DMS 273 (cell line): ENCODE data around the gene OR8I2.
"Not testable (repeated sequence)": the region's sequence is repeated elsewhere in the genome, so short reads cannot be mapped to it uniquely, and the experiment has no call there.

ENCODE experiments used
- DNase-seq: peaks from one replicate; lab custom pipeline; 2025; ENCODE audit not compliant: unreplicated experiment; lab: John Stamatoyannopoulos, UW

Gene OR8I2

DNA sequence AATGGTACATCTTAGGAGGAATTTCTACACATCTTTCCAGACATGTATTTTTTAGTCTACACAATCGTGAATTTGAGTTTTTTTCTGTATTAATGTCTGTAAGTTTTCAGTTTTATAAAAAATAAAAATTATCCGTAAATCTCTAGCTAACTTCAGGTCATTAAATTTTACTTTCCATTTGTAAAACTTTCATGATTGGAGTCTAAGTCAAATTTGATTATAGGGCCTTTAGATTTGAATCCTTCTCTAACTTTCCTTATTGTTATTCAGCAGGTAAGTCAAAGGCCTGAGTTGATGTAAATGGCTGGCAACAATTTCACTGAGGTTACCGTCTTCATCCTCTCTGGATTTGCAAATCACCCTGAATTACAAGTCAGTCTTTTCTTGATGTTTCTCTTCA is at the start of gene OR8I2:
TSS of gene OR8I2 (plus strand) at position 301 of the 400 bp plus-strand sequence. CDS start at position 301, 0 bp downstream.
- no peak for DNase-seq

DNA sequence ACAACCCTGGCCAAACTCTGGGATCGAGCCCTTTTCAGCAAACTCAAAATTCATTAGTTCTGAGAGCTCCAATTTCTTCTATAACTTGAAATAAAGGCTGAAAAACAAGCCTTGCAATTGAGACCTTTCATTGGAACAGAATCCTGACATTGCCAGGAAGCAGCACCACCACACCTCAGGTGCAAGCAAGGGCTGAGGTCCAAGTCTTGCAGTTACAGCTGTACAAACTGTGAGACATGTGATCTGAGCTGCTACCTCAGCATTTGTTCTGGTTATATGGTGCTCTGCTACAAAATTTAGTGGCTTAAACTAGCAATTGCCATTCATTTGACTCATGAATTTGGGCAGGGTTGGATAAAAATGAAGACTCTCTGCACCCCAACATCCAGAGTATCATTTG is 47.6 kb upstream of the OR8I2 start:
- DNase-seq: no peak

GRCh38 chr11:56048480-56048879 is 44.6 kb upstream of the OR8I2 start:
- DNase-seq: no peak

GRCh38 chr11:56049487-56049886 is 43.6 kb upstream of the OR8I2 start:
- DNase-seq: no peak

DNA sequence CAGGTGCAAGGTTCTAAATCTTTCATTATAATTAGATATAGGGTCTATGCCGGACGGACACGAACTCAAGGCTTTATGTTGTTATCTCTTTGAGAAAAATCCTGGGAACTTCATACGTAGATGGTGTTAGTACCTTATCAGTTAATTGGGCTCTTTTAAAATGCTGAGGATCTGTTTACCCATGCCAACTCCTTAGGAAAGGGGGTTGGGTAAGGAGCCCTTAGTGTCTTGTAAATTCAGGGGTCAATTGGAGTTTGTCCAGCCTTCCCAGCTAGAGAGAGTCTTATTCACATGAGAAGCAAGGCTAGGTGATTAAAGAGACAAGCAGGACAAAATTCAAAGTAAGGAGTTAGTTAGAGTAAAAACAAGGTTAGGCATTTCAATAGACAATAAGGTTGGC is 36.7 kb upstream of the OR8I2 start:
- not testable (repeated sequence) for DNase-seq

DNA sequence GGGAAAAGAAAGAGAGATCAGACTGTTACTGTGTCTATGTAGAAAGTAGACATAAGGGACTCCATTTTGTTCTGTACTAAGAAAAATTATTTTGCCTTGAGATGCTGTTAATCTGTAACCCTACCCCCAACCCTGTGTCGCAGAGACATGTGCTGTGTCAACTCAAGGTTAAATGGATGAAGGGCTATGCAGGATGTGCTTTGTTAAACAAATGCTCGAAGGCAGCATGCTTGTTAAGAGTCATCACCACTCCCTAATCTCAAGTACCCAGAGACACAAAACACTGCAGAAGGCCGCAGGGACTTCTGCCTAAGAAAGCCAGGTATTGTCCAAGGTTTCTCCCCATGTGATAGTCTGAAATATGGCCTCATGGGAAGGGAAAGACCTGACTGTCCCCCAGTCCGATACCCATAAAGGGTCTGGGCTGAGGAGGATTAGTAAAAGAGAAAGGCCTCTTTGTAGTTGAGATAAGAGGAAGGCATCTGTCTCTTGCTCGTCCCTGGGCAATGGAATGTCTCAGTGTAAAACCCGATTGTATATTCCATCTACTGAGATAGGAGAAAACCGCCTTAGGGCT is 35.4 kb upstream of the OR8I2 start:
- not testable (repeated sequence) for DNase-seq

DNA sequence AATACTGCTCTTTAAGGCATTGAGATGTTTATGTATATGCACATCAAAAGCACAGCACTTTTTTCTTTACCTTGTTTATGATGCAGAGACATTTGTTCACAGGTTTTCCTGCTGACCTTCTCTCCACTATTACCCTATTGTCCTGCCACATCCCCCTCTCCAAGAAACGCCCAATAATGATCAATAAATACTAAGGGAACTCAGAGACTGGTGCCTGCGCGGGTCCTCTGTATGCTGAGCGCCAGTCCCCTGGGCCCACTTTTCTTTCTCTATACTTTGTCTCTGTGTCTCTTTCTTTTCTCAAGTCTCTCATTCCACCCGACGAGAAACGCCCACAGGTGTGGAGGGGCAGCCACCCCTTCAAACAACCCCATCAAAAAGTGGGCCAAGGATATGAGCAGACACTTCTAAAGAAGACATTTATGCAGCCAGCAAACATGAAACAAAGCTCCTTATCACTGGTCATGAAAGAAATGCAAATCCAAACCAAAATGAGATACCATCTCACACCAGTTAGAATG is 34.8 kb upstream of the OR8I2 start:
- not testable (repeated sequence) for DNase-seq

DNA sequence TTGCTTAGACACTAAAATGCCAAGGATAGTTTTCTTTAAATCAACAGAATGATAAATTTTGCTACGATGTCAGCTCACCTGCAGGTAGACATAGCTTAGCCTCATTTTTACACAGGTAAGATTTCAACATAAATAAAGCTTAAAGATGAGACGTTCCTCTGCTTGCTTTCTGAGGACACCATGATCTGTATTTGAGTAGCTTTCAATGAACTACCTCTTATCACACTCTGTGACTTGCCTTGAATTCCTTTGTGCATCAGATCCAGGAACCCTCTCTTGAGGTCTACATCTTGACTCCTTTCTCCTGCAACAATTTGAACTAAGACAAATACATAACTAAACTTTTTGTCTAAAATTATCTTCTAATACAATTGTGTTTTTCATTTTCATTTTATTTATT is 26.1 kb upstream of the OR8I2 start:
- no peak for DNase-seq

DNA sequence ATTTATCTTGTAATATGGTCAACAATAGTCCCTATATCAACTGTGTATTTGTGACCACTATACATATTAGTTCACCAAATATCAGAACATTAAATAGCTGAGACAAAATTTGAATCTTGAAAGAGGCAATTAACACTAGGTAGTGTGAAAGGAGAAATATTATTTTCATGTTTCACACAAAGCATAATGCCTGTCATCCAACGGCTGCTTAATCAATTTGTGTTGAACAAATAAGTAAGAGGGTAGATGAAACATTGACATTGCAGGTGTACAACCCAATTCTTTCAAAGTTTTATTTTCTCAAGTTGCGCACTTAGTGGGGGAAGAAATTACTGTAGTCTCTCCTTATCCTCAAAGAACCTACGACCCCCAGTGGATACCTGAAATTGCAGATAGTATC is 3.4 kb upstream of the OR8I2 start:
- peak; percentile 0 for DNase-seq

- no peak for DNase-seq
Measured at GRCh38 chr11:56103210-56103737, 10.2 kb downstream of the OR8I2 start, which contains the start of gene OR8H2. OR8H2 (plus strand) TSS chr11:56103687; CDS start chr11:56105043, 1,356 bp downstream.

DNA sequence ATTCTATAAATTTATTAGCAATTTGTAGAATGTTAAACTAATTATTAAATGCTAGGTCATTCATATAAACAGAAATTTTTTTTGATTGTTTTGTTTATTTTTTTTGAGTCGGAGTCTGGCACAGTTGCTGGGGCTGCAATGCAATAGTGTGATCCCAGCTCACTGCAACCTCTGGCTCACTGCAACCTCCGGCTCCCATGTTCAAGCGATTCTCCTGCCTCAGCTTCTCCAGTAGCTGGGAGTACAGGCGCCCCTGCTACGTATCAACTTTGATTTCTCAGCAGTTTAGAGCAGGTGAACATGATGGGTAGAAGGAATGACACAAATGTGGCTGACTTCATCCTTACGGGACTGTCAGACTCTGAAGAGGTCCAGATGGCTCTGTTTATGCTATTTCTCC is 29.0 kb downstream of the OR8I2 start, which contains the start of gene OR8H3:
TSS of gene OR8H3 (plus strand) at position 301 of the 400 bp plus-strand sequence. CDS start at position 301, 0 bp downstream.
- DNase-seq: no peak

DNA sequence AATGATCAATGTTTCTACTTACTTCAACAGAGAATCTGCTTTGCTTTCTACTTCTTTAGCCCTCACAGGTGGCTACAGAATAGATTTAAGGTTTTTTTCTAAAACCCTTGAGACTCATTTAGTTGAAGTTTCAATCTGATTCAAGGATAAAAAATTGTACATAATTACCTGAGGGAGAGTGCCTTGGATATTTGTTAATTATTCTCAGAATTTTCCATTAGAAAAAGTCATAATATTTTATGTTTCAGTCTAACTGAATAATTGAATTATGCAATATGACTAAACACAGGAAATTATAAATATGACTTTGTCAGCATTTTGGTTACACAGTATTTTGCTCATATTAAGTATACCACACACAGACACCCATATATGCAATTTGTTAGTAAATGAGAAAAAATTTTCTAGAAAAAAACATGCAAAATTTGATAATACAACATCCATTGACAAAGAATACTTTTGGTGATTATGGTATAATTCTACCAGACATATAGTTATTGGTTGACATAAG is 47.1 kb downstream of the OR8I2 start, which contains the start of gene OR8J3:
TSS of gene OR8J3 (minus strand) at position 51 of the 511 bp plus-strand sequence. CDS start 2,483 bp downstream, outside the sequence.
- no peak for DNase-seq

GRCh38 chr11:56143681-56144080 is 50.6 kb downstream of the OR8I2 start:
- DNase-seq: not testable (repeated sequence)
